Stomach (tissue), 9 donors: Measurements from ENCODE around the gene ITGA3. TPM values are rescaled to one million over a fixed set of nuclear protein-coding genes. Genes with fewer than 3 reads are reported as not detected.

Experiments
- DNase-seq, 2 donors: peaks; one replicate each; pipeline versions ENCODE4 v3.0.0 to v3.0.0-alpha.2; 2013 to 2019
- H3K27ac ChIP-seq, 5 donors: fragments of 200-600 bp in 4 of 5; sonication (generic) in 4 of 5; one replicate each; pipeline ENCODE4 v1.5.1; 2013 to 2019; ENCODE audit warnings: mild to moderate bottlenecking in 1 of 5, moderate library complexity in 1 of 5
- H3K27me3 ChIP-seq, 3 donors: fragments of 200-600 bp; sonication (generic); one replicate each; pipeline ENCODE4 v1.5.1; 2017 to 2019; ENCODE audit warnings: mixed run types in 1 of 3
- H3K36me3 ChIP-seq, 4 donors: fragments of 200-600 bp; sonication (generic); 1 replicate in 3 of 4; 2 replicates in 1 of 4; pipeline ENCODE4 v1.5.1; 2016 to 2019
- H3K4me1 ChIP-seq, 4 donors: fragments of 200-600 bp; sonication (generic); one replicate each; pipeline ENCODE4 v1.5.1; 2016 to 2019
- H3K4me3 ChIP-seq, 4 donors: fragments of 200-600 bp; sonication (generic) in 3 of 4; one replicate each; pipeline ENCODE4 v1.5.1; 2016 to 2019; ENCODE audit warnings: mild to moderate bottlenecking in 1 of 4
- H3K9me3 ChIP-seq, 4 donors: fragments of 200-600 bp; sonication (generic); one replicate each; pipeline ENCODE4 v1.5.1; 2016 to 2019
- CTCF ChIP-seq, 7 experiments: fragments of 450-650 bp in 4 of 7; fragments of 200-600 bp in 3 of 7; sonication (generic) in 3 of 7; IDR thresholded peaks; one replicate each; pipeline ENCODE4 v1.5.1; 2016 to 2019; ENCODE audit warnings: antibody characterized with exemption in 7 of 7, control low read depth in 2 of 7, mild to moderate bottlenecking in 1 of 7
- EP300 ChIP-seq: sonication (generic); formaldehyde crosslinking; IDR thresholded peaks from one replicate; pipeline ENCODE4 v1.6.1; 2017; ENCODE audit warnings: antibody characterized with exemption
- POLR2A ChIP-seq, 4 donors: fragments of 450-650 bp; IDR thresholded peaks; one replicate each; pipeline ENCODE4 v1.6.1; 2016; ENCODE audit warnings: antibody characterized with exemption in 4 of 4, control low read depth in 2 of 4, mild to moderate bottlenecking in 1 of 4, moderate library complexity in 1 of 4
- POLR2AphosphoS5 ChIP-seq, 3 donors: sonication (generic); formaldehyde crosslinking; IDR thresholded peaks; one replicate each; pipeline ENCODE4 v1.6.1; 2016; ENCODE audit warnings: antibody characterized with exemption in 3 of 3
- WGBS, 5 donors: extraction: QIAGEN DNeasy Blood & Tissue Kit in 3 of 5; methylation state at CpG; one replicate each; pipeline versions ENCODE4 v1.1.5 to v1.1.7; 2013 to 2018; 5-methylcytosine and 5-hydroxymethylcytosine counted together
- intact Hi-C: fragments of 100-400 bp; cut with DNase I; formaldehyde crosslinking; loops from one replicate; pipeline ENCODE4 v1.15.1; 2023; ENCODE audit warnings: low total_unique reads
- polyA plus RNA-seq, 3 donors: library from polyadenylated mRNA; stranded (reverse); fragments of 200-250 nt; gene quantifications; one replicate each; pipeline ENCODE4 v1.2.3, GENCODE V29; 2013
- total RNA-seq, 5 donors: library from RNA; depleted of rRNA; stranded (reverse); fragments of >200 nt; gene quantifications; one replicate each; pipeline versions ENCODE4 v1.1.0 to v1.2.3, GENCODE V29; 2014 to 2016
- donor health status: healthy with polysubstance abuse.
- donor health status: Bipolar disorder and iron deficiency.
- donor health status: healthy.

Gene ITGA3
- total and polyA plus RNA-seq, 8 donors: 6.9 to 698 (median 73.9) TPM

- no peaks in the 10 kb centered on the region for H3K9me3 ChIP-seq
- intact Hi-C loops: no loop called here
- 44 to 59% (median 54%) methylated on average over 6 of the region's 6 CpGs for WGBS, 5 donors
- peaks cover 0 to 2% (median 0%) of the 10 kb centered on the region in 3 donors for H3K27me3 ChIP-seq
- H3K4me1 ChIP-seq: peaks cover 7 to 17% (median 10%) of the 10 kb centered on the region in 4 donors
- no peak for DNase-seq
- no peak overlapping the region for H3K27ac ChIP-seq
- no peak overlapping the region for H3K4me3 ChIP-seq
- H3K36me3 ChIP-seq: no peaks in the 10 kb centered on the region
- TF ChIP-seq POLR2A (IDR thresholded peaks at IDR 0.05) (no peak), CTCF (IDR thresholded peaks at IDR 0.05) (no peak), EP300 (no peak), POLR2AphosphoS5 (IDR thresholded peaks at IDR 0.05) (no peak)
Measured at GRCh38 chr17:50022463-50023130, 33.3 kb upstream of the ITGA3 start.

DNA sequence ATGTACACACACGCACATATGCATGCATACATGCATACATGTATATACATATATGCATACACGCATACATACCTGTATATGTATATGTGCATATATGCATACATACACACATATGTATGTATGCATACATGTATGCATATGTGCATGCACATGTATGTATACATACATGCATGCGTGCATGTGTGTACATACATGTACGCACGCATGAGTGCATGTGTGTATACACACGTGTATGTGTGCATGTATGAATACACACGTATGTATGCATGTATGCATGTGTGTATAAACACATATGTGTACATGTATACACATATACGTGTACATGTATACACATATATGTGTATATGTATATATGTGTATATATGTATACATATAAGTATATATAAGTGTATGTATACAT is 32.4 kb upstream of the ITGA3 start:
- no peak for TF ChIP-seq CTCF (IDR thresholded peaks at IDR 0.05)
- peak in 2 of 3 donors; percentile 22 to 48 for TF ChIP-seq POLR2AphosphoS5 (IDR thresholded peaks at IDR 0.05)
- peaks cover 0 to 12% (median 0%) of the 10 kb centered on the region in 3 donors for H3K27me3 ChIP-seq
- WGBS, 5 donors: 61 to 77% (median 65%) methylated on average over 8 of the region's 8 CpGs
- H3K4me3 ChIP-seq: no peak overlapping the region
- no peak for DNase-seq
- no peak overlapping the region for H3K27ac ChIP-seq
- H3K9me3 ChIP-seq: no peaks in the 10 kb centered on the region
- intact Hi-C loops: no loop called here
- peaks cover 15 to 26% (median 18%) of the 10 kb centered on the region in 4 donors for H3K4me1 ChIP-seq
- H3K36me3 ChIP-seq: no peaks in the 10 kb centered on the region

DNA sequence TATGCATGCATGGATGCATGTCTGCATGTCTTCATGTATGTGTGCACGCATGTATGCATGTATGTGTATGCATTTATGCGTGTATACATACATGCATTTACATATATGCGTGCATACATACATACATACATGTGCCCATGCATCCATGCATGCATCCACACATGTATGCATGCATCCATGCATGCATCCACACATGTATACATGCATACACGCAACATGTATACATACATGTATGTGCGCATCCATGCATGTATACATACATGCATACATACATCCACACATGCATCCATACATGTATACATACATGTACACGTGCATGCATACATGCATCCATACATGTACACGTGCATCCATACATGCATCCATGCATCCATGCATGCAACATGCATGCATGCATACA is 31.1 kb upstream of the ITGA3 start:
- Histone ChIP-seq H3K9me3 (no peaks in the 10 kb centered on the region), H3K27me3 (peaks cover 0 to 20% (median 0%) of the 10 kb centered on the region in 3 donors), H3K4me3 (no peak overlapping the region), H3K36me3 (no peaks in the 10 kb centered on the region), H3K4me1 (peaks cover 15 to 28% (median 20%) of the 10 kb centered on the region in 4 donors), H3K27ac (no peak overlapping the region)
- intact Hi-C loops: no loop called here
- TF ChIP-seq CTCF (IDR thresholded peaks at IDR 0.05) (no peak), POLR2AphosphoS5 (IDR thresholded peaks at IDR 0.05) (no peak), POLR2A (IDR thresholded peaks at IDR 0.05) (no peak), EP300 (no peak)
- WGBS, 5 donors: 41 to 58% (median 46%) methylated on average over 7 of the region's 7 CpGs
- DNase-seq: no peak

GRCh38 chr17:50026046-50026675 is 29.7 kb upstream of the ITGA3 start:
- Histone ChIP-seq H3K4me3 (no peak overlapping the region), H3K27ac (no peak overlapping the region), H3K36me3 (no peaks in the 10 kb centered on the region), H3K9me3 (no peaks in the 10 kb centered on the region), H3K4me1 (peaks cover 15 to 28% (median 20%) of the 10 kb centered on the region in 4 donors), H3K27me3 (peaks cover 0 to 20% (median 0%) of the 10 kb centered on the region in 3 donors)
- DNase-seq: no peak
- intact Hi-C loops: loop anchor here (2.0 kb wide), 1 partner anchor 61 kb away; no protein-coding TSS in a partner anchor
- 55 to 75% (median 63%) methylated on average over 7 to 8 of the region's 8 CpGs for WGBS, 5 donors
- TF ChIP-seq POLR2A (IDR thresholded peaks at IDR 0.05) (no peak), EP300 (no peak), CTCF (IDR thresholded peaks at IDR 0.05) (no peak), POLR2AphosphoS5 (IDR thresholded peaks at IDR 0.05) (no peak)
